ENCODE results near the gene FOXN1.
"Not testable (repeated sequence)": the region's sequence is repeated elsewhere in the genome, so short reads cannot be mapped to it uniquely, and the experiment has no call there.

Gene FOXN1

GRCh38 chr17:28521311-28522085, 15.3 kb downstream of the FOXN1 start:
- no peak overlapping the region for H3K14ac ChIP-seq (ENCODE audit: low read length)
- H2BK12ac ChIP-seq (ENCODE audit: low read length) = no peak overlapping the region
- no CpG with 5 or more reads among the region's 21 CpGs for WGBS (ENCODE audit: extremely low coverage, insufficient coverage, insufficient read length)
- H3K27ac ChIP-seq (ENCODE audit: low read depth, low read length) = no peak overlapping the region
- H2AK5ac ChIP-seq (ENCODE audit: low read length) = no peak overlapping the region
- no peak overlapping the region for H3K9ac ChIP-seq (ENCODE audit: low read length)
- no peaks in the 10 kb centered on the region for H3K79me2 ChIP-seq (ENCODE audit: control insufficient read depth, insufficient read depth, low read length, poor library complexity)
- H3K23ac ChIP-seq (ENCODE audit: low read length) = no peak overlapping the region
- no peak overlapping the region for H2AFZ ChIP-seq (ENCODE audit: insufficient read depth, low read length, poor library complexity)
- no peak overlapping the region for H3K4ac ChIP-seq (ENCODE audit: low read depth, low read length)
- no peaks in the 10 kb centered on the region for H3K79me1 ChIP-seq (ENCODE audit: low read length)
- peaks cover 8 to 9% of the 10 kb centered on the region in 2 experiments for H3K4me1 ChIP-seq (ENCODE audit: control insufficient read depth in 1 of 2, insufficient read depth in 2 of 2, low read length in 2 of 2)
- no peak for DNase-seq
- no peak overlapping the region for H3K4me3 ChIP-seq (ENCODE audit: low read depth, low read length)
- no peaks in the 10 kb centered on the region for H3K36me3 ChIP-seq (ENCODE audit: control insufficient read depth in 1 of 2, insufficient read depth in 2 of 2, low read length in 2 of 2)
- H3K27me3 ChIP-seq (ENCODE audit: insufficient read depth, low read length) = no peaks in the 10 kb centered on the region
- no peak overlapping the region for H3K4me2 ChIP-seq (ENCODE audit: low read length)
- no peak overlapping the region for H3K18ac ChIP-seq (ENCODE audit: low read length)
- no peaks in the 10 kb centered on the region for H3K9me3 ChIP-seq (ENCODE audit: insufficient read depth, low read depth, low read length)
- no peak overlapping the region for H2BK120ac ChIP-seq (ENCODE audit: insufficient read depth, low read length, poor library complexity)
- H2BK5ac ChIP-seq (ENCODE audit: low read depth, low read length, poor library complexity) = no peak overlapping the region
- no peak overlapping the region for H4K12ac ChIP-seq (ENCODE audit: low read depth, low read length)
- H4K91ac ChIP-seq (ENCODE audit: low read depth, low read length) = no peak overlapping the region
- H4K8ac ChIP-seq (ENCODE audit: low read depth, low read length) = no peak overlapping the region

- not testable (repeated sequence) for H3K9me3 ChIP-seq (ENCODE audit: insufficient read depth, low read depth, low read length); H3K14ac ChIP-seq (ENCODE audit: low read length); H3K23ac ChIP-seq (ENCODE audit: low read length); H3K36me3 ChIP-seq (ENCODE audit: control insufficient read depth in 1 of 2, insufficient read depth in 2 of 2, low read length in 2 of 2); H3K27me3 ChIP-seq (ENCODE audit: insufficient read depth, low read length); DNase-seq; H3K4me2 ChIP-seq (ENCODE audit: low read length); H2AK5ac ChIP-seq (ENCODE audit: low read length); H2AFZ ChIP-seq (ENCODE audit: insufficient read depth, low read length, poor library complexity); H2BK5ac ChIP-seq (ENCODE audit: low read depth, low read length, poor library complexity); H3K4me3 ChIP-seq (ENCODE audit: low read depth, low read length); H3K79me1 ChIP-seq (ENCODE audit: low read length); H3K79me2 ChIP-seq (ENCODE audit: control insufficient read depth, insufficient read depth, low read length, poor library complexity); H2BK120ac ChIP-seq (ENCODE audit: insufficient read depth, low read length, poor library complexity); H3K9ac ChIP-seq (ENCODE audit: low read length); H3K18ac ChIP-seq (ENCODE audit: low read length); H4K12ac ChIP-seq (ENCODE audit: low read depth, low read length); H2BK12ac ChIP-seq (ENCODE audit: low read length); H4K8ac ChIP-seq (ENCODE audit: low read depth, low read length); H3K4ac ChIP-seq (ENCODE audit: low read depth, low read length); H4K91ac ChIP-seq (ENCODE audit: low read depth, low read length); H3K27ac ChIP-seq (ENCODE audit: low read depth, low read length)
- WGBS (ENCODE audit: extremely low coverage, insufficient coverage, insufficient read length) = no CpG with 5 or more reads among the region's 4 CpGs
- H3K4me1 ChIP-seq (ENCODE audit: control insufficient read depth in 1 of 2, insufficient read depth in 2 of 2, low read length in 2 of 2) = peaks cover 9 to 11% of the 10 kb centered on the region in 2 experiments
Observed at GRCh38 chr17:28522281-28522680, 16.1 kb downstream of the FOXN1 start.

GRCh38 chr17:28523186-28523585, 17.0 kb downstream of the FOXN1 start:
- Histone ChIP-seq H3K4me3 (ENCODE audit: low read depth, low read length) (no peak overlapping the region), H4K12ac (ENCODE audit: low read depth, low read length) (no peak overlapping the region), H3K18ac (ENCODE audit: low read length) (no peak overlapping the region), H3K4me2 (ENCODE audit: low read length) (no peak overlapping the region), H2BK120ac (ENCODE audit: insufficient read depth, low read length, poor library complexity) (no peak overlapping the region), H3K79me1 (ENCODE audit: low read length) (no peaks in the 10 kb centered on the region), H2AK5ac (ENCODE audit: low read length) (no peak overlapping the region), H3K23ac (ENCODE audit: low read length) (no peak overlapping the region), H3K9me3 (ENCODE audit: insufficient read depth, low read depth, low read length) (no peaks in the 10 kb centered on the region), H2BK12ac (ENCODE audit: low read length) (no peak overlapping the region), H3K27me3 (ENCODE audit: insufficient read depth, low read length) (no peaks in the 10 kb centered on the region), H2BK5ac (ENCODE audit: low read depth, low read length, poor library complexity) (no peak overlapping the region), H3K9ac (ENCODE audit: low read length) (no peak overlapping the region), H3K36me3 (ENCODE audit: control insufficient read depth in 1 of 2, insufficient read depth in 2 of 2, low read length in 2 of 2) (no peaks in the 10 kb centered on the region), H4K91ac (ENCODE audit: low read depth, low read length) (no peak overlapping the region), H3K4ac (ENCODE audit: low read depth, low read length) (no peak overlapping the region), H3K14ac (ENCODE audit: low read length) (no peak overlapping the region), H4K8ac (ENCODE audit: low read depth, low read length) (no peak overlapping the region), H3K4me1 (ENCODE audit: control insufficient read depth in 1 of 2, insufficient read depth in 2 of 2, low read length in 2 of 2) (peaks cover 9 to 11% of the 10 kb centered on the region in 2 experiments), H3K79me2 (ENCODE audit: control insufficient read depth, insufficient read depth, low read length, poor library complexity) (no peaks in the 10 kb centered on the region), H2AFZ (ENCODE audit: insufficient read depth, low read length, poor library complexity) (no peak overlapping the region), H3K27ac (ENCODE audit: low read depth, low read length) (no peak overlapping the region)
- DNase-seq = no peak
- no CpG with 5 or more reads among the region's 6 CpGs for WGBS (ENCODE audit: extremely low coverage, insufficient coverage, insufficient read length)

- Histone ChIP-seq H3K14ac (ENCODE audit: low read length) (no peak overlapping the region), H4K12ac (ENCODE audit: low read depth, low read length) (no peak overlapping the region), H3K4ac (ENCODE audit: low read depth, low read length) (no peak overlapping the region), H3K23ac (ENCODE audit: low read length) (no peak overlapping the region), H4K91ac (ENCODE audit: low read depth, low read length) (no peak overlapping the region), H2AK5ac (ENCODE audit: low read length) (no peak overlapping the region), H3K79me1 (ENCODE audit: low read length) (no peaks in the 10 kb centered on the region), H2BK5ac (ENCODE audit: low read depth, low read length, poor library complexity) (no peak overlapping the region), H3K18ac (ENCODE audit: low read length) (no peak overlapping the region), H3K36me3 (ENCODE audit: control insufficient read depth in 1 of 2, insufficient read depth in 2 of 2, low read length in 2 of 2) (no peaks in the 10 kb centered on the region), H3K79me2 (ENCODE audit: control insufficient read depth, insufficient read depth, low read length, poor library complexity) (no peaks in the 10 kb centered on the region), H2BK120ac (ENCODE audit: insufficient read depth, low read length, poor library complexity) (no peak overlapping the region), H3K9me3 (ENCODE audit: insufficient read depth, low read depth, low read length) (no peaks in the 10 kb centered on the region), H3K9ac (ENCODE audit: low read length) (no peak overlapping the region), H3K4me2 (ENCODE audit: low read length) (no peak overlapping the region), H3K4me1 (ENCODE audit: control insufficient read depth in 1 of 2, insufficient read depth in 2 of 2, low read length in 2 of 2) (peaks cover 9 to 11% of the 10 kb centered on the region in 2 experiments), H3K27ac (ENCODE audit: low read depth, low read length) (no peak overlapping the region), H2AFZ (ENCODE audit: insufficient read depth, low read length, poor library complexity) (no peak overlapping the region), H4K8ac (ENCODE audit: low read depth, low read length) (no peak overlapping the region), H2BK12ac (ENCODE audit: low read length) (no peak overlapping the region), H3K4me3 (ENCODE audit: low read depth, low read length) (no peak overlapping the region), H3K27me3 (ENCODE audit: insufficient read depth, low read length) (no peaks in the 10 kb centered on the region)
- no CpG with 5 or more reads among the region's 15 CpGs for WGBS (ENCODE audit: extremely low coverage, insufficient coverage, insufficient read length)
- DNase-seq = no peak
Observed at GRCh38 chr17:28523876-28524275, 17.7 kb downstream of the FOXN1 start.

Data from trophoblast cell (in vitro differentiated cells and primary cell).